K562 (cell line): ENCODE results near the gene SOD1.

Experiments used
- GABPA ChIP-seq: fragments of 200-800 bp; sonication (Bioruptor generic); conservative IDR thresholded peaks from 2 replicates; pipeline ENCODE4 v1.6.1; 2016; ENCODE audit warnings: low read depth, missing genetic modification characterization, missing compliant biosample characterization
- HCFC1 ChIP-seq: IDR thresholded peaks from 2 replicates; pipeline ENCODE4 v1.6.1; 2012; ENCODE audit warnings: low read depth, low read length, improper control_type of control experiment
- KLF10 ChIP-seq: fragments of 250-450 bp; sonication (Bioruptor Pico); IDR thresholded peaks from 2 replicates; pipeline ENCODE4 v1.6.1; 2021; ENCODE audit warnings: matching md5 sums
- POLR2A ChIP-seq: fragments of 450-650 bp; conservative IDR thresholded peaks from 2 replicates; pipeline ENCODE4 v1.6.1; 2016
- RFX7 ChIP-seq: fragments of 250-450 bp; sonication (Bioruptor Pico); IDR thresholded peaks from 2 replicates; pipeline ENCODE4 v1.5.1; 2021; ENCODE audit warnings: mild to moderate bottlenecking
- ZNF23 ChIP-seq: fragments of 250-450 bp; sonication (Bioruptor Pico); IDR thresholded peaks from 2 replicates; pipeline ENCODE4 v1.4.0; 2020; ENCODE audit warnings: mild to moderate bottlenecking

GRCh38 chr21:31675960-31676359, 16.5 kb downstream of the SOD1 start:
- TF ChIP-seq RFX7 (no peak), KLF10 (CRISPR knock-in tag) (no peak), HCFC1 (no peak), ZNF23 (CRISPR knock-in tag) (no peak), GABPA (tag) (no peak), POLR2A (no peak)
